NB4 (cell line): ENCODE results near the gene GBX2.

Source experiments
- DNase-seq: peaks from one replicate; pipeline ENCODE4 v3.0.0; 2010; ENCODE audit warnings: low read depth
- H3K4me3 ChIP-seq: one replicate; pipeline ENCODE4 v1.5.1; 2011; ENCODE audit warnings: mild to moderate bottlenecking, low read depth, low read length, moderate library complexity
- CTCF ChIP-seq: IDR thresholded peaks from one replicate; pipeline ENCODE4 v1.5.1; 2012; ENCODE audit warnings: low read depth, low read length
- MYC ChIP-seq: IDR thresholded peaks from 2 replicates; pipeline ENCODE4 v1.6.1; 2011; ENCODE audit warnings: low read depth, low read length
- POLR2A ChIP-seq: IDR thresholded peaks from 2 replicates; pipeline ENCODE4 v1.6.1; 2011; ENCODE audit warnings: mild to moderate bottlenecking; ENCODE audit not compliant: insufficient read length; ENCODE audit errors: extremely low read depth
- TF ChIP-seq, protein P1 (sequence below): IDR thresholded peaks from 2 replicates; pipeline ENCODE4 v1.6.1; 2011; ENCODE audit warnings: low read depth, low read length

Gene GBX2

GRCh38 chr2:236117401-236117800 is 50.8 kb downstream of the GBX2 start:
- no peak overlapping the region for H3K4me3 ChIP-seq
- TF ChIP-seq, protein P1, sequence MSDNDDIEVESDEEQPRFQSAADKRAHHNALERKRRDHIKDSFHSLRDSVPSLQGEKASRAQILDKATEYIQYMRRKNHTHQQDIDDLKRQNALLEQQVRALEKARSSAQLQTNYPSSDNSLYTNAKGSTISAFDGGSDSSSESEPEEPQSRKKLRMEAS = no peak
- no peak for TF ChIP-seq POLR2A
- TF ChIP-seq CTCF = no peak
- no peak for TF ChIP-seq MYC
- no peak for DNase-seq
